ENCODE results near the gene CCDC9B.

CCDC9B gene

GRCh38 chr15:40366457-40367370, 26.0 kb upstream of the CCDC9B start:
- CTCF ChIA-PET, result interaction anchor here (0.9 to 8.7 kb wide), 13 partner anchors 11 to 68 kb away, joined by 3 to 179 read pairs (median 8); partner anchors contain the start of genes DISP2, INAFM2, IVD and PHGR1
- TF ChIP-seq, protein P1, sequence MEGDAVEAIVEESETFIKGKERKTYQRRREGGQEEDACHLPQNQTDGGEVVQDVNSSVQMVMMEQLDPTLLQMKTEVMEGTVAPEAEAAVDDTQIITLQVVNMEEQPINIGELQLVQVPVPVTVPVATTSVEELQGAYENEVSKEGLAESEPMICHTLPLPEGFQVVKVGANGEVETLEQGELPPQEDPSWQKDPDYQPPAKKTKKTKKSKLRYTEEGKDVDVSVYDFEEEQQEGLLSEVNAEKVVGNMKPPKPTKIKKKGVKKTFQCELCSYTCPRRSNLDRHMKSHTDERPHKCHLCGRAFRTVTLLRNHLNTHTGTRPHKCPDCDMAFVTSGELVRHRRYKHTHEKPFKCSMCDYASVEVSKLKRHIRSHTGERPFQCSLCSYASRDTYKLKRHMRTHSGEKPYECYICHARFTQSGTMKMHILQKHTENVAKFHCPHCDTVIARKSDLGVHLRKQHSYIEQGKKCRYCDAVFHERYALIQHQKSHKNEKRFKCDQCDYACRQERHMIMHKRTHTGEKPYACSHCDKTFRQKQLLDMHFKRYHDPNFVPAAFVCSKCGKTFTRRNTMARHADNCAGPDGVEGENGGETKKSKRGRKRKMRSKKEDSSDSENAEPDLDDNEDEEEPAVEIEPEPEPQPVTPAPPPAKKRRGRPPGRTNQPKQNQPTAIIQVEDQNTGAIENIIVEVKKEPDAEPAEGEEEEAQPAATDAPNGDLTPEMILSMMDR (IDR thresholded peaks at IDR 0.05; ENCODE audit: control extremely low read depth, extremely low read depth, low read depth, missing control alignments), result no peak
- no peak for DNase-seq (ENCODE audit: extremely low spot score)
- POLR2A ChIA-PET, result no interaction called here

GRCh38 chr15:40365624-40366456, 25.1 kb upstream of the CCDC9B start:
- CTCF ChIA-PET, result interaction anchor here (0.9 to 8.7 kb wide), 11 partner anchors 10 to 69 kb away, joined by 3 to 179 read pairs (median 5); partner anchors contain the start of genes DISP2 and PHGR1
- POLR2A ChIA-PET, result no interaction called here
- DNase-seq (ENCODE audit: extremely low spot score), result no peak
- TF ChIP-seq, protein P1 (IDR thresholded peaks at IDR 0.05; ENCODE audit: control extremely low read depth, extremely low read depth, low read depth, missing control alignments), result no peak

GRCh38 chr15:40365016-40365415, 24.3 kb upstream of the CCDC9B start:
- POLR2A ChIA-PET, result no interaction called here

GRCh38 chr15:40364251-40364650, 23.5 kb upstream of the CCDC9B start:
- DNase-seq (ENCODE audit: extremely low spot score), result no peak
- TF ChIP-seq, protein P1 (IDR thresholded peaks at IDR 0.05; ENCODE audit: control extremely low read depth, extremely low read depth, low read depth, missing control alignments), result no peak
- POLR2A ChIA-PET, result no interaction called here
- CTCF ChIA-PET, result interaction anchor here (2.6 to 8.7 kb wide), 3 partner anchors 9 to 55 kb away, joined by 16 to 179 read pairs (median 70); partner anchors contain the start of genes DISP2 and PHGR1

More at GRCh38 chr15:40365016-40365415, 24.3 kb upstream of the CCDC9B start:
- CTCF ChIA-PET, result interaction anchor here (0.9 to 8.7 kb wide), 6 partner anchors 9 to 54 kb away, joined by 3 to 179 read pairs (median 10); partner anchors contain the start of genes DISP2 and PHGR1
- DNase-seq (ENCODE audit: extremely low spot score), result no peak
- TF ChIP-seq, protein P1 (IDR thresholded peaks at IDR 0.05; ENCODE audit: control extremely low read depth, extremely low read depth, low read depth, missing control alignments), result no peak

GRCh38 chr15:40363611-40364010, 22.9 kb upstream of the CCDC9B start:
- ChIA-PET CTCF (interaction anchor here (2.6 kb wide), 1 partner anchor 25 kb away, joined by 16 read pairs; no protein-coding TSS in a partner anchor), POLR2A (no interaction called here)
- TF ChIP-seq, protein P1 (IDR thresholded peaks at IDR 0.05; ENCODE audit: control extremely low read depth, extremely low read depth, low read depth, missing control alignments), result no peak
- DNase-seq (ENCODE audit: extremely low spot score), result no peak

GRCh38 chr15:40361640-40362039, 20.9 kb upstream of the CCDC9B start:
- ChIA-PET CTCF (no interaction called here), POLR2A (no interaction called here)
- no peak for DNase-seq (ENCODE audit: extremely low spot score)
- TF ChIP-seq, protein P1 (IDR thresholded peaks at IDR 0.05; ENCODE audit: control extremely low read depth, extremely low read depth, low read depth, missing control alignments), result no peak

All from GM10248 (cell line).